HG03558 (cell line): ENCODE results near the gene TSTD2.

Experiments used
- ATAC-seq: cut with Tn5 transposase; IDR thresholded peaks from one replicate; pipeline ENCODE4 v1.9.1; 2021; ENCODE audit warnings: moderate number of reproducible peaks; ENCODE audit not compliant: unreplicated experiment; ENCODE audit errors: extremely low read depth

TSTD2 gene

GRCh38 chr9:97565262-97565661 is 67.9 kb downstream of the TSTD2 start:
- ATAC-seq, result no peak

DNA sequence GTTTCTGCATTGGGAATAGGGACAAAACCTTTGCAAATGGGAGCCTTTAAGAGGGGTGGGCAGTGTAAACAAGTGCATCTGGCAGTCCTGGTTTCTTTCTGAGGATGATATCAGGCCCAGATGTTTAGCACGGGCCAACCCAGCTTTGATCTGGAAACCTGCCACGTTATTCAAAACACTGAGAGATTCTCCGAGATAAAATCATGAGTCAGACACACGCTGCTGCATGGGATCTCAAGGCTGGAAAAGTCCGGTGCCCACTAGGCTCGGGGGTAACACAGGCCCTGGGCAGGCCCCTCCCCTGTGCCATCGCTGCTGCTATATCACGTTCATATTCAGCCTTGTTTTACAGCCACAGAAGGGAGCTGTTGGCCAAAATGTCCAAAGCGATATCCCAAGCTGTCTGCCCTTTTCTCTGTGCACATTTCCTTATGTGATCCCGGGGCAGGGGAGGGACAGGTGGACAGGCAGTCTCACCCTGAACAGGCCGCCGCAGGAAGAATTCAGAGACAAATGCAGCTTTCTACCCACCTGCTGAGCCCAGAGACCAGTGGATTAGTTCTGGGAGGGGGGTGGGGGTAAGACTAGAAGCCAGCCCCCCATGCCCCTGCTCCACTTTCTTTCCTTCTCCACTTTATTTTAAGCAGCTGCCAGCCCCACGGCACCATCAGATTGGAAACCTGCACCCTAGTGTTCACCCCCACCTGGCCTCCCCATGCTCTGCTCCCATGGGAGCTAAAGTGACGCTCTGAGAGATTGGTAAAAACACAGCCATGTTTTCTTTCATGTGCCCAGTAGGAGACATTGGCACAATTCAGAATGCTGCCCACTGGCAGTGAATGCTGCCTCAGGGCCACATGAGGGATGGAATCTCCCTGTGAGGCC is 68.6 kb downstream of the TSTD2 start:
- ATAC-seq, result no peak

DNA sequence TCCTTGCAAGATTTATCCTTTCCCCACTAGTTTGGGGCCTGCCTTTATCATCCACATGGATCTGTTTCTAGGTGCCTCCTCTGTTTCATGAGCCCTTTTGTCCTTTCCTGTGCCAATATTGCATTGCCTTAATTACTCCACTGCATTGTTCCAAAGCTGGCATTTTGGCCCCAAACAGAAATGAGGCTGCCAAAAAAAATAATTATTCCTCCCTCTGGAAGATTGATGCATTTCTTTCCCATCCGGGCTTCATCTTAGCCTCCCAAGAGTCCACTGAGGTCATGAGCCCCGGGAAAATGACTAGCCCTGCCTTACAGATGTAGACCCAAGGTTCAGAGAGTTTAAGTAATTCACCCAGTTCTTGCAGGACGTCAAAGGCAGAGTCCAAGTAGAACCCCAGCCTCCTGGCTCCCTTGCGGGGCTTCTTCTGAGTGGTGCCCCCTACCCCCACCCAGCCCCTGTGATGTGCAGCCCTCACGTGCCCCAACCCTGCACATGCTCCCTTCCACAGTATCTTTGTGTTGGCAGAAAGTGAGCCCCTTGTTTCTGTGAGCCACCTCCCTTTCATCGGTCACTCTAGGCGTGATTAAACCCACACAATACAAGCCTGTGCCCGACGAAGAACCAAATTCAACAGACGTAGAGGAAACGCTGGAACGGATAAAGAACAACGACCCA is 69.6 kb downstream of the TSTD2 start:
- ATAC-seq, result no peak

GRCh38 chr9:97562542-97562941 is 70.6 kb downstream of the TSTD2 start:
- ATAC-seq, result no peak

GRCh38 chr9:97561501-97561900 is 71.7 kb downstream of the TSTD2 start:
- ATAC-seq, result no peak

GRCh38 chr9:97560851-97561250 is 72.3 kb downstream of the TSTD2 start:
- ATAC-seq, result no peak

GRCh38 chr9:97560154-97560553 is 73.0 kb downstream of the TSTD2 start:
- ATAC-seq, result no peak

DNA sequence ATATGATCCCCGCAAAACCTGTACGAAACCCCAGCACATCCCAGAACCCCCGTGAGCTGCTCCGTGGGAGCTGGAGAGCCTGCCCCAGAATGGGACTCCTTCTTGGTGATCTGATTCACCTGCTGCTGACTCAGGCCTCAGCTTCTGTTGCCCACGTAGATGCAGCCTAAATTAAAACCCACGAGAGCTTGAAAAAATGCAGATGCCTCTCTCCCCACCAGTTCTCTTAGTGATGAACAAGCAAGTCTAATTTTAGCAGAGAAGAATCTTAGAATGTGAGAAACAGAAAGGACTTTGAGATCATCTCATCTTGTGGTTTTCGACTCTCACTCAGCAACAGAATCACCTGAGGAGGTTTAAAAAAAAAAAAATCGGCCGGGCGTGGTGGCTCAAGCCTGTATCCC is 74.1 kb downstream of the TSTD2 start:
- ATAC-seq, result no peak

- no peak for ATAC-seq
Observed at GRCh38 chr9:97558701-97559101, 74.5 kb downstream of the TSTD2 start.

DNA sequence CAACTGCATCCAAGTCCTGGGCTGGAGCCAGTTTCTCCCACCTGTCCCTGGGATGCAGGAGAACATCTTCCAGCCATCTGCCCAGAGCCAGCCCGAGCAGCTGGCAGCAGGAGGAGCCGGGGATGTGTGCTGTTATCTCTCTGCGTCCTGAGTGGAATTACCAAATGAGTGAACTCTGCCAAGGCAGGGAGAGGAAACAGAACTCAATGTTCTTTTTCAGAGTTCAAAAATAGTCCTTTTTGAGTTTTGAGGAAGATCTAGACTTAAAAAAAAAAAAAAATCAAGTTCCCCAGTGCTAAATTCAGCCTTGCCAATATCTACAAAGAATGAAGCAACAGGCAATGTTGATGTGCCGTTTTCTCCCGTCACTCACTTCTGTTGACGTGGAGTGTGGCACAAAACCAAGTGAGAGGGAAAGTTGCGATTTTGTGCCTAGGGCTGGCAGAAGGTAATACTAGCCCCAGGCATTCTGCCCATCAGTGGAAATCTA is 75.5 kb downstream of the TSTD2 start:
- no peak for ATAC-seq

GRCh38 chr9:97556721-97557605 is 76.2 kb downstream of the TSTD2 start:
- ATAC-seq, result no peak

DNA sequence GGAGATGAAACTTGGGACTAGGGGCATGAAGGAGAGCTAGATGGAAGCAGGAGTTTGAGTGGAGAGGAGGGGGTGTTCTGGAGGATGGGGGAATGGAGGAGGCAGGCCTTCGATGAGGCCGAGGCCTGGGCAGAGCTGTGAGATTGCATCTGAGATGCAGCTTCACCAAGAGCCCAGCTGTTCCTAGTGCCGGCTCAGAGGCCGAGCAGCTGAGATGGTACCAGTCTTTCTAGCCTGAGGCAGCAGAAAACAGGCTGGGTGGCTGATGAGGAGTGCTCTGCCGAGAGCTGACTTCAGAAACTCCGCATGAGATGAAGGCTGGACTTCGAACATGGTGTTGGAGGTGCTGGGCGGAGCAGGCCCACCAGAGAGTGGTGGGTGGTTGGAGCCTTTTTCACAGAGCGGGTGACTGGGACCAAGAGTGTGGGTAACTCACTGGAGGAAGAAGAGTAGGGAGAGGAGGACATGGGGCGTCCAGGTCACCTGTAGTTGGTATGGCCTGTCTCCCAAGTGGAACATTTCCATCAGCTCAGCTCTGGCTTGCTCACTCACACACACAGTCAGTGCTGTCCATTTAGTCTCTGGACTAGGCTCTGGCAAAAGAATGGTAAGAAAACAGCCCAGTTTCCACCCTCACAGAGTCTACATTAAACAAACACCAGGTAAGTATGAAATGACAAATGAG is 77.0 kb downstream of the TSTD2 start:
- ATAC-seq, result no peak

DNA sequence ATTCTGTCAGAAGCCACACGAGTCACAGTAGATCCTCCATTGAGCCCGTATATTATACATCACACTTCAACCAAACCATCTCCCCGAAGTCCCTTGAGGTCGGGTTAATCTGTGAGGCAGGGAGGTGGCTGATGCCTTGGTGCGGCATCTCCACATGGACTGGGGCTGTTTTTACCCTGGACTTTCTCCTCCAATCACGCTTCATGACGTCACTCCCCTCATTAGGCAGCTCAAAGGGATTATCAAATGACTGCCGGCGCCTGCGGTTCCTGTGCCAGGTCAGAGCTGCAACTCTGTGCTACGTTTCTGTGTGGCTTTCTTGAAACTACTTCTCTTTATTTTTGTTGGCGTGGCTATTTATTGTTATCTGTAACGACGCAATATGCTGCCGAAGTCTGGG is 78.0 kb downstream of the TSTD2 start:
- ATAC-seq, result no peak

- ATAC-seq, result no peak
Observed at GRCh38 chr9:97554566-97555075, 78.5 kb downstream of the TSTD2 start.

- no peak for ATAC-seq
Observed at GRCh38 chr9:97553841-97554240, 79.3 kb downstream of the TSTD2 start.

DNA sequence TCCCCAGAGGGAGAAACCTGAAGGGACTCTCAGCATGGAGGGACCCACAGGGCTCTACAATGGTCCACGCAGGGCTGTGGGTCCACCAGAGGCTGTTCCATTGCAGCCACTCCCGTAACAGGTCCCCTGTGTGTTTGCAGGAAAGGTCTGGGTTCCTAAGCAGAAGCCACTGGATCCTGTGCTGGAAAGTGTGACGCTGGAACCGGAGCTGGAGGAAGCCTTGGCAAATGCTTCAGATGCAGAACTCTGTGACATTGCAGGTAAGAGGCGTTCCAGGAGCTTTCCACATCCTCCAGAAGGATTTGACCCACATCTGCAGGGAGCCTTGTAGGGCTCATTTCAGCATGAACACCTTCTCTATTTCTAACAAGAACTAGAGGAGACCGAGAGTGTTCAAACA is 80.0 kb downstream of the TSTD2 start:
- ATAC-seq, result no peak

GRCh38 chr9:97551308-97551707 is 81.9 kb downstream of the TSTD2 start:
- no peak for ATAC-seq

DNA sequence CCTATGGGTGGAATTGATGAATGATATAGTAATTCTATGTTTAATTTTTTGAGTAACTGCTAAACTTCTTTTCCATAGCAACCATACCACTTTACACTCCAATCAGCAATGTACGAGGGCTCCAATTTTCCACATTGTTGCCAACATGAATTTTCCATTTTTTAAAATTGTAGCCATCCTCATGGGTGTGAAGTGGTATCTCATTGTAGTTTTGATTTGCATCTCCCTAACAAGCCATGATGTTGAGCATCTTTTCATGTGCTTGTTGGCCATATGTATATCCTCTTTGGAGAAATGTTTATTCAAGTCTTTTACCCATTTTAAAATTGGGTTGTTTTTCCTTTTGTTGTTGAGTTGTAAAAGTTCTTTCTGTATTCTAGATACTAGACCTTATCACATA is 82.8 kb downstream of the TSTD2 start:
- ATAC-seq, result no peak
